Tibial artery (tissue), 4 donors: Measurements from ENCODE around the gene B3GLCT.

Experiments
- DNase-seq, 2 donors: peaks; one replicate each; pipeline ENCODE4 v3.0.0-alpha.2; 2019
- H3K27ac ChIP-seq, 2 donors: fragments of 200-600 bp; sonication (generic) in 1 of 2; 1 replicate in 1 of 2; 2 replicates in 1 of 2; pipeline ENCODE4 v1.5.1; 2018 to 2019; ENCODE audit warnings: mild to moderate bottlenecking in 1 of 2
- H3K27me3 ChIP-seq, 2 donors: fragments of 200-600 bp; sonication (generic) in 1 of 2; one replicate each; pipeline versions ENCODE4 v1.5.1 to v1.6.0; 2016 to 2019
- H3K36me3 ChIP-seq, 3 donors: fragments of 200-600 bp; sonication (generic) in 2 of 3; one replicate each; pipeline ENCODE4 v1.5.1; 2016 to 2019; ENCODE audit warnings: mild to moderate bottlenecking in 2 of 3
- H3K4me1 ChIP-seq, 4 donors: fragments of 200-600 bp; sonication (generic) in 2 of 4; 1 replicate in 3 of 4; 2 replicates in 1 of 4; pipeline ENCODE4 v1.5.1; 2016 to 2019
- H3K4me3 ChIP-seq, 2 donors: fragments of 200-600 bp; sonication (generic) in 1 of 2; 1 replicate in 1 of 2; 2 replicates in 1 of 2; pipeline ENCODE4 v1.5.1; 2018 to 2019; ENCODE audit warnings: mild to moderate bottlenecking in 2 of 2
- H3K9me3 ChIP-seq, 3 donors: fragments of 200-600 bp; sonication (generic) in 1 of 3; one replicate each; pipeline ENCODE4 v1.5.1; 2016 to 2019
- intact Hi-C: fragments of 100-400 bp; cut with DNase I; formaldehyde crosslinking; loops from one replicate; pipeline ENCODE4 v1.15.0; 2023; ENCODE audit warnings: low total_unique reads
- TF ChIP-seq, protein P1 (sequence below), 2 experiments: fragments of 200-600 bp in 1 of 2; fragments of 450-650 bp in 1 of 2; IDR thresholded peaks; one replicate each; pipeline ENCODE4 v1.5.1; 2017 to 2019; ENCODE audit warnings: antibody characterized with exemption in 2 of 2, mild to moderate bottlenecking in 1 of 2, moderate library complexity in 1 of 2

The B3GLCT gene

DNA sequence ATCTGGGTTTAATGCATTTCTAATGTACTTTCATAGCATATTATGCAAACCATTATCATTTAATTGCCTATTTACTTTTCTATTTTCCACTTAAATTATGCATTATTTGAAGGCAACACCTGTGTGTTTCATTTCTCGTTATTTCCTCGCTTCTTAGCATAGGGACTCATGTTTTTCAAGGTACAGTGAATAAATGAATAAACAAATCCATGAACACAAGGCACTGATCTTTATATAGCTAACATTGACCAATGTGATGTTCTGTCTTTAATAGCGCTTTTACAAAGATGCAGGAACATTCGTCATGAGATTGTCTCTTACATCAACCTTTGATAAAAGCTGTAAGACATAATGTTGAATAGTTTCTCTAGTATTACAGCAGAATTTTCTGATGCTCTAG lies 121.2 kb downstream of the B3GLCT start:
- Histone ChIP-seq H3K4me3 (no peak overlapping the region), H3K9me3 (peaks cover 0 to 2% (median 2%) of the 10 kb centered on the region in 3 donors), H3K4me1 (no peaks in the 10 kb centered on the region), H3K27ac (no peak overlapping the region), H3K27me3 (no peaks in the 10 kb centered on the region), H3K36me3 (peaks cover 5 to 40% (median 29%) of the 10 kb centered on the region in 3 donors)
- intact Hi-C loops, result no loop called here
- DNase-seq, result no peak
- TF ChIP-seq, protein P1, sequence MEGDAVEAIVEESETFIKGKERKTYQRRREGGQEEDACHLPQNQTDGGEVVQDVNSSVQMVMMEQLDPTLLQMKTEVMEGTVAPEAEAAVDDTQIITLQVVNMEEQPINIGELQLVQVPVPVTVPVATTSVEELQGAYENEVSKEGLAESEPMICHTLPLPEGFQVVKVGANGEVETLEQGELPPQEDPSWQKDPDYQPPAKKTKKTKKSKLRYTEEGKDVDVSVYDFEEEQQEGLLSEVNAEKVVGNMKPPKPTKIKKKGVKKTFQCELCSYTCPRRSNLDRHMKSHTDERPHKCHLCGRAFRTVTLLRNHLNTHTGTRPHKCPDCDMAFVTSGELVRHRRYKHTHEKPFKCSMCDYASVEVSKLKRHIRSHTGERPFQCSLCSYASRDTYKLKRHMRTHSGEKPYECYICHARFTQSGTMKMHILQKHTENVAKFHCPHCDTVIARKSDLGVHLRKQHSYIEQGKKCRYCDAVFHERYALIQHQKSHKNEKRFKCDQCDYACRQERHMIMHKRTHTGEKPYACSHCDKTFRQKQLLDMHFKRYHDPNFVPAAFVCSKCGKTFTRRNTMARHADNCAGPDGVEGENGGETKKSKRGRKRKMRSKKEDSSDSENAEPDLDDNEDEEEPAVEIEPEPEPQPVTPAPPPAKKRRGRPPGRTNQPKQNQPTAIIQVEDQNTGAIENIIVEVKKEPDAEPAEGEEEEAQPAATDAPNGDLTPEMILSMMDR (IDR thresholded peaks at IDR 0.05), result no peak

DNA sequence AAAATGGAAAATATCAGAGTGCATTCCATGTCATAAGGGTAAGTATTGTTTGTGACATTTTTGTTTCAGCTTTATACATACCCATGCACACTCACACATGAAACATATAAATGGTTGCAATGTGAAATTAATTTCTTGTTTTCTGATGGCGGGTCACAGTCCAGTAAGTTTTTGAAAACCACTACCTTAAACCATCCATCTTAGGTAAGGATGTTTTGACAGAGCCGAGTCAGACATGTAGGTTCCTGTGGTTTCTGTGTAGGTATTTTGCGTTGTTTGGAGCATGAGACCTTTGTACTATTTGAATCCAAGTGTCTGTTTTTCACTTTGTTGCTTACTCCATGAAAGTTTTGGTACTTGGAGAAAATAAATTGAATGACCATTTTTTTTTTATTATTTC lies 121.7 kb downstream of the B3GLCT start:
- H3K27ac ChIP-seq, result no peak overlapping the region
- H3K9me3 ChIP-seq, result no peaks in the 10 kb centered on the region
- no peak for DNase-seq
- H3K4me3 ChIP-seq, result no peak overlapping the region
- intact Hi-C loops, result no loop called here
- TF ChIP-seq, protein P1 (IDR thresholded peaks at IDR 0.05), result no peak
- no peaks in the 10 kb centered on the region for H3K27me3 ChIP-seq
- H3K36me3 ChIP-seq, result peaks cover 5 to 38% (median 27%) of the 10 kb centered on the region in 3 donors
- H3K4me1 ChIP-seq, result no peaks in the 10 kb centered on the region

DNA sequence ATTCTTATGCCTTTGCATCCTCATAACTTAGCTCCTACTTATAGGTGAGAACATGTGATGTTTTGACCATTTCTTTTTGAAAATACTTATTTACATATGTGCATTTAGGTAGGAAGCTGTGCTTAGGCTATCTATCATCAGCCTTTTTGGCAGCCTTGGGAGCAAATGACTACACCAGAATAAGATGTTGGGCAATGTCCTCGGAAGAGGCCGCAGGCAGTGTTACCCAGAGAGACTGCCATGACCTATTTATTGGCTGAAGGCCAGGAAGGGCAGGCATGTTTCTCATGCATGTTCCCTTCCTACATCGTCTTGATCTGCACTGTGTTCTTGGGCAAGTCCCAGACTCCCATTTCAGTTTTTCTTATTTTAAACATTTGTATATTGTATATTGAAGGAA lies 122.3 kb downstream of the B3GLCT start:
- TF ChIP-seq, protein P1 (IDR thresholded peaks at IDR 0.05), result no peak
- intact Hi-C loops, result no loop called here
- Histone ChIP-seq H3K27me3 (no peaks in the 10 kb centered on the region), H3K4me1 (no peaks in the 10 kb centered on the region), H3K4me3 (no peak overlapping the region), H3K9me3 (no peaks in the 10 kb centered on the region), H3K36me3 (peaks cover 5 to 38% (median 24%) of the 10 kb centered on the region in 3 donors), H3K27ac (no peak overlapping the region)
- DNase-seq, result peak in 1 of 2 donors; percentile 75

DNA sequence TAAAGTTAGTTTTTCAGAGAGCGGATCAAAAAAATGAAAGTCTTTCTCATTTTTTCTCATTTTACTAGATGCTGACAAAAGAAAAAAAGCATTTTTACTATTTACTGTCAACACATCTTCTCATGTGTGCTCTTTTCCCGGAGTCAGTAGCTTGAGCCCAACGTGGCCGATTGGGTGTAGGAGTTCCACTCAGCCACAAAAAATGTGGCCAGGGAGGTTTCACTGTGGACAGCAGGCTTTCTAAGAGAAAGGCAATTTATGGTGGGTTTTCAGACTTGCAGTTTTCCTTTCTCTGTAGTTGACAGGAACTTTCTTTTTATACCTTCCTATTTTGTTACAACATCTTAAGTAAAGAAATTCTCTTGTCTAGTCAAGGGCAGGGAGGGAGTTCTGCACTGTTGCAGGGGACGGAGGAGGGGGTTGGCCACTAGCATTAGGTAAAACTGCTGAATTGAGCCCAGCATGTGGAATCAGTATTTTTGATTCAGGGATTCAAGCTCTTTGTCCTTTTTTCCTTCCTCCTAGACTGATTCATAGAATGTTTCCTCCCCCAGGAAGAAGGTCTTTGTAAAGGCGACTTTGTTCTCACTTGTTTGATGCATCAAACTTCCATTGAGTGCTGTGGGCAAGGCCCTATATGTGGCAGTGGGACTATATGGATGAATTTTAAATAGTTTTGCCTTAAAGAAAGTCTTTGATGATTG lies 123.1 kb downstream of the B3GLCT start:
- no peak overlapping the region for H3K4me3 ChIP-seq
- H3K4me1 ChIP-seq, result no peaks in the 10 kb centered on the region
- peaks cover 0 to 32% (median 23%) of the 10 kb centered on the region in 3 donors for H3K36me3 ChIP-seq
- no peaks in the 10 kb centered on the region for H3K9me3 ChIP-seq
- no peaks in the 10 kb centered on the region for H3K27me3 ChIP-seq
- no peak for DNase-seq
- intact Hi-C loops, result no loop called here
- no peak overlapping the region for H3K27ac ChIP-seq
- TF ChIP-seq, protein P1 (IDR thresholded peaks at IDR 0.05), result no peak

DNA sequence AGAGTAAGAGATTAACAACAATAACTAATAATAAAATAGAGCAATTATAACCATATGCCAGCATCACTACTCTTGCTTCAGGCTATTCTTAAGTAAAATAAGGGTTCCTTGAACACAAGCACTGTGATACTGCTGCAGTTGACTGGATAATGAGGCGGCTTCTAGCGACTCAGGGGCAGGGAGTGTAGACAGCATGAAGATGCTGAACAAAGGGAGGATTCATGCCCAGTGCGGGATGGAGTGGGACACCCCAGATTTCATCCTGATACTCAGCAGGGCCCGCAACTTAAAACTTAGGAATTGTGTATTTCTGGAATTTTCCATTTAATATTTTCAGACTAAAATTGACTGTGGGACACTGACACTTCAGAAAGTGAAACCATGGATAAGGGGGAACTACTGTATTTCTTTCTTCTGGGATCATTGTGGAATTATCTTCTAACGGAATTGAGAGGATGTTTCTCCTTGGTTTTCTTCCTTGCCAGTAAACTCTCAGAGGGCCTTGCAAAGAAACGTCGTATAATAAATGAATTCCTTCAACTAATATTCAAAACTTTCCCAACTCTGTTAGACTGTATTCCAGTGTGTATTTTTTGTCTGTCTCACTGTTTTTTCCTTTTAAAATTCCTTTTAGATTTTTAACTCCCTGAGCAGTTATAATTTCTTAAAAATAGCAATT lies 127.5 kb downstream of the B3GLCT start:
- Histone ChIP-seq H3K4me1 (no peaks in the 10 kb centered on the region), H3K27ac (no peak overlapping the region), H3K27me3 (no peaks in the 10 kb centered on the region), H3K4me3 (no peak overlapping the region), H3K9me3 (no peaks in the 10 kb centered on the region), H3K36me3 (peaks cover 15 to 18% (median 15%) of the 10 kb centered on the region in 3 donors)
- intact Hi-C loops, result no loop called here
- TF ChIP-seq, protein P1 (IDR thresholded peaks at IDR 0.05), result no peak
- DNase-seq, result no peak
